Pancreas (tissue), 10 donors: Measurements from ENCODE around the gene PMEPA1. TPM values are rescaled to one million over a fixed set of nuclear protein-coding genes. Genes with fewer than 3 reads are reported as not detected.

Source experiments
- ATAC-seq, 4 donors: fragments of 200-7000 bp; cut with Tn5 transposase; one replicate each; pipeline versions ENCODE4 v1.8.0 to v1.9.1; 2020; ENCODE audit warnings: mild to moderate bottlenecking in 4 of 4, moderate library complexity in 4 of 4
- DNase-seq, 6 donors: peaks; one replicate each; pipeline ENCODE4 v3.0.0-alpha.2; 2020
- FAIRE-seq: peaks from 2 replicates; lab custom pipeline; 2012; peaks lifted over from hg19 to GRCh38; lab: Jason Lieb, UNC
- H3K27ac ChIP-seq, 4 donors: fragments of 200-600 bp; sonication (generic); 1 replicate in 3 of 4; 2 replicates in 1 of 4; pipeline versions ENCODE4 v1.5.0 to v1.8.0; 2020
- H3K27me3 ChIP-seq, 4 donors: fragments of 200-600 bp; one replicate each; pipeline ENCODE4 v1.8.0; 2021
- H3K36me3 ChIP-seq, 3 donors: fragments of 200-600 bp; sonication (generic) in 1 of 3; one replicate each; pipeline versions ENCODE4 v1.5.0 to v1.8.0; 2020 to 2021
- H3K4me1 ChIP-seq, 3 donors: fragments of 200-600 bp; one replicate each; pipeline ENCODE4 v1.8.0; 2021
- H3K4me3 ChIP-seq, 4 donors: fragments of 200-600 bp; sonication (generic) in 2 of 4; one replicate each; pipeline versions ENCODE4 v1.5.0 to v1.8.0; 2020 to 2021
- H3K9me3 ChIP-seq, 4 donors: fragments of 200-600 bp; one replicate each; pipeline ENCODE4 v1.8.0; 2021
- CTCF ChIP-seq, 4 donors: fragments of 200-600 bp; sonication (generic) in 3 of 4; IDR thresholded peaks; one replicate each; pipeline versions ENCODE4 v1.5.0 to v1.8.0; 2021; ENCODE audit warnings: antibody characterized with exemption in 4 of 4
- WGBS, 2 donors: extraction: QIAGEN DNeasy Blood & Tissue Kit; methylation state at CpG; one replicate each; pipeline ENCODE4 v1.1.7; 2013; 5-methylcytosine and 5-hydroxymethylcytosine counted together
- intact Hi-C, 3 donors: fragments of 100-400 bp; cut with DNase I; formaldehyde crosslinking; loops; one replicate each; pipeline versions ENCODE4 v1.11.1 to v1.14.2; 2022
- polyA plus RNA-seq, 2 donors: library from polyadenylated mRNA; stranded (reverse); fragments of 200-250 nt; gene quantifications; one replicate each; pipeline ENCODE4 v1.2.3, GENCODE V29; 2013
- total RNA-seq, 6 donors: library from RNA; stranded (reverse); fragmentation: NEBNext Ultra II Directional in 4 of 6; extraction: Animal tissue kit (Norgen Biotek cat#: 25700) in 4 of 6; gene quantifications; one replicate each; pipeline versions ENCODE4 v1.2.1 to v1.2.4, GENCODE V29; 2021 to 2023
- donor health status: healthy with polysubstance abuse.
- donor health status: DM: no; HTN: no; CAD: no; lungs with moderate emphysema.
- donor health status: DM: no; HTN: no; CAD: no.
- donor health status: control.
- donor health status: control.
- donor health status: Bipolar disorder and iron deficiency.
- donor health status: DM: yes; HTN: yes; CAD: no.
- donor health status: DM: no; HTN: no; CAD: no.
- donor health status: DM: no; HTN: no; CAD: no.
- donor health status: DM: yes; HTN: yes; CAD: no.

The PMEPA1 gene
- total and polyA plus RNA-seq, 8 donors, result 24.8 to 98.2 (median 33.6) TPM

GRCh38 chr20:57676589-57677583 is 32.9 kb downstream of the PMEPA1 start:
- FAIRE-seq (no peak), DNase-seq (no peak), ATAC-seq (peak in 1 of 4 donors; percentile 15)
- no peak overlapping the region for H3K4me3 ChIP-seq
- no peak for TF ChIP-seq CTCF (IDR thresholded peaks at IDR 0.05)
- intact Hi-C loops, result no loop called here
- no peaks in the 10 kb centered on the region for H3K4me1 ChIP-seq
- no peaks in the 10 kb centered on the region for H3K36me3 ChIP-seq
- WGBS, 2 donors, result 79% methylated on average over 24 of the region's 24 CpGs
- no peaks in the 10 kb centered on the region for H3K27me3 ChIP-seq
- no peaks in the 10 kb centered on the region for H3K9me3 ChIP-seq
- H3K27ac ChIP-seq, result no peak overlapping the region

- FAIRE-seq (no peak), ATAC-seq (no peak), DNase-seq (no peak)
- 75 to 81% methylated on average over 12 of the region's 12 CpGs for WGBS, 2 donors
- H3K4me3 ChIP-seq, result no peak overlapping the region
- intact Hi-C loops, result no loop called here
- no peaks in the 10 kb centered on the region for H3K36me3 ChIP-seq
- H3K4me1 ChIP-seq, result no peaks in the 10 kb centered on the region
- no peaks in the 10 kb centered on the region for H3K9me3 ChIP-seq
- no peaks in the 10 kb centered on the region for H3K27me3 ChIP-seq
- no peak for TF ChIP-seq CTCF (IDR thresholded peaks at IDR 0.05)
- no peak overlapping the region for H3K27ac ChIP-seq
These were observed 34.0 kb downstream of the PMEPA1 start for GRCh38 chr20:57675773-57676172.

DNA sequence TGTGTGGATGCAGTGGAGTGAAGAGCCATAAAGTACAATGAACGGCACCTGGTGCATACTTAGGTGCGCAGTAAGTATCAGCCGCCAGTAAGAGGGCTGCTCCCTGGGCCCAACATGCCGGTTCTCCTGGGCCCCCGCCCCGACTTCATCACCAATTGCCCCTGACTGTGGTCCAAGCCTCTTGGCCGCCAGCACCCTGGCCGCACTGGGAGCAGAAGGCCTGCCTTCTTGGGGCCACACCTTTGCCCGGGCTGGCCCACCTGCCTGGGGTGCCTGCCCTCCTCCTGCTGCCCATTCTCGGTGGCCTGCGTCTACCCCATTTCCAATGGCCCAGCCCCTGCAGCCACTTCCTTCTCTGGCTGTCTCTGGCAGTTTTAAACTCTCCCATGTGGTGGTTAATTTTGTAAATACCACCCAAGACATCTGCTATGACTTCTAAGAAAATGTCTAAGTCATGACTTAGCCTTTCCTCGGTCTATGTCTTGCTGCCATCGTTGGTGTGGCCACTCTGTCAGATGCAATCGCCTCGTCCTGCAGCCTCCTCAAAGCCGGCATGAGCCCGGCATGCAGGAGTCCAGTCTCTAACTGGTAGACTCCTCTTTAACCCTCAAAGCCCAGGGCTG is 36.8 kb downstream of the PMEPA1 start:
- DNase-seq (no peak), ATAC-seq (no peak), FAIRE-seq (no peak)
- TF ChIP-seq CTCF (IDR thresholded peaks at IDR 0.05), result no peak
- no peaks in the 10 kb centered on the region for H3K9me3 ChIP-seq
- 85 to 92% methylated on average over 17 of the region's 17 CpGs for WGBS, 2 donors
- no peak overlapping the region for H3K4me3 ChIP-seq
- no peaks in the 10 kb centered on the region for H3K27me3 ChIP-seq
- no peaks in the 10 kb centered on the region for H3K4me1 ChIP-seq
- no peaks in the 10 kb centered on the region for H3K36me3 ChIP-seq
- H3K27ac ChIP-seq, result no peak overlapping the region
- intact Hi-C loops, result no loop called here

GRCh38 chr20:57672164-57672563 is 37.7 kb downstream of the PMEPA1 start:
- H3K36me3 ChIP-seq, result no peaks in the 10 kb centered on the region
- H3K4me1 ChIP-seq, result no peaks in the 10 kb centered on the region
- ATAC-seq (peak in 2 of 4 donors; percentile 35 to 48), FAIRE-seq (no peak), DNase-seq (no peak)
- H3K9me3 ChIP-seq, result no peaks in the 10 kb centered on the region
- no peaks in the 10 kb centered on the region for H3K27me3 ChIP-seq
- TF ChIP-seq CTCF (IDR thresholded peaks at IDR 0.05), result no peak
- H3K27ac ChIP-seq, result no peak overlapping the region
- H3K4me3 ChIP-seq, result no peak overlapping the region
- intact Hi-C loops, result no loop called here
- 79 to 85% methylated on average over 26 of the region's 26 CpGs for WGBS, 2 donors
